Stimulated activated CD8-positive, alpha-beta memory T cell treated with anti-CD3 and anti-CD28 coated beads, Interleukin-15, amount 100 ng/mL, for 4 hours (primary cell): ENCODE data around the gene PLPP3.

Experiments
- DNase-seq, 2 donors: peaks; one replicate each; pipeline ENCODE4 v3.0.0-alpha.2; 2020; ENCODE audit warnings: low read depth in 2 of 2

PLPP3 gene

DNA sequence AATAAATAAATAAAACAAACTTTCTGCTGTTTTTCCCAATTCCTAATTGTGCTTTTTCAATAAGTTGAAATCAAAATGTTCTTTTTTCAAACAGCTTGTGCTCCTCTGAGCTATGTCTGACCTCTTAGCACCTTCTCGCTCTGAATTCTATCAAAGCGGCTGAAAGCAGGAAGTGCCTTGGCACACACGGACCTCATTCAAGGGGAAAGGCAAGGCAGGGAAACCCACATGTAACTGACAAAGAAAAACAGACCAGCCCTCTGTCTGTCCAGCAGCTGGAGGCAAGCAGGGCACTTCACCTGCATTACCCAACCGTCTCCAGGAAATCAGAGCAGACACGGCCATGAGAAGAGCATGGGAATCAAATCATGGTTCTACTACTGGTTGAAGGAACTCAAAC lies 56.7 kb downstream of the PLPP3 start:
- no peak for DNase-seq

DNA sequence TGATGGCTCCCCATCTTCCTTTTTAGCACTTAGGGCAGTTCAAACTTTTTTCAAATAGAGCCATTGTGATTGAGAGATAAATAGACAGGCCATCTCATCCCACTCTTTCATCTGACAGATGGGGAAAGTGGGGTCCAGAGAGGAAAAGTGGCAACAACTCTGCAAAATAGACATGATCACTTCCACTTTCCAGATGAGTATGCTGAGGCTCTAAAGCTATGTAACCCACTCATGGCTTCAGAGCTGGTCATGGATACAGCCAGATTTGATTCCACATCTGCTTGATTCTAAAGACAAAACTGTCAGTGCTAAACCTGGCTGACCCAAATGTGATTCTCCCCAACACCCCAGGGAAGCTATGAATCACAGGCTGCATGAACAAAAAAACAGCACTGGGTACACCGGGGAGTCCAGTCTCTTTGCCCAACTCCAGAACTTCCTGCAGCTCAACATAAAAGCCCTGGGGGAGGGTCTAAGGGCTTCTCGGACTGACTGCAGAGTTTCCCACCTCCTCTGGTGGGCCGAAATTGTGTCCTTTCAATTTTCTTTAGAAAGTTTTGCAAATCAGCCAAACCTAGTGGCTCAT lies 59.3 kb downstream of the PLPP3 start:
- DNase-seq, result no peak

DNA sequence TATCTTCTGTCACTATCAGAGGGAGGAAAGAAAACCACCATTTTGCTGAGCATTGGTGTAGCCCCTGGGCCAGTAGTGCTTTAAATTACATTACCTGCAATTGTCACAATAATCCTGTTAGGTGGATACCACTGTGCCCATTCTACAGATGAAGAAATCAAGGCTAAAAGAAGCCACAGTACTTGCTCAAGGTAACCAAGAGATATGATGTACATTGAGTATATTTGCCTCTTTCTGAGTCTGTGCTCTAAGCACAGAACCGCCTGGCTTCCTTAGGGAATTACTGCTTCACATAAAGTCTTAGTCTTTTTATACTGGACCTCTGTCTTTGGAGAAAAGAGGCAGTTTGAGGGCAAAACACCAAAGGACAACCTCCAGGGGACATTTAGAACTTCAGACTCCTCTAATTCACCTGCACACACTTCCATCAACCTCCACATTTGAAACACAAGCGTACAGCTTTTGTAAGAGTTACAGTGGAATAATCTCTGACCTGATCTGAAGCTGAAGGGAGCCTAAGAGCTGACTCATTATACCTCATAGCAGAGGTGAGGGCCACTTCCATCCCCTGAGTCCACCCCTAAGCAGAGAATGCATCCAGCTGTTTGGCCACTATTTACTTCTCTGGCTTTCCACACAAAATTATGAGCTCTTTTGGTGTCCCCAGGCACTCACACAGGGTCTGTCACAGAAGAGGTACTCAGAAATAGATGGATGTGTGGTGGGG lies 61.8 kb downstream of the PLPP3 start:
- no peak for DNase-seq

DNA sequence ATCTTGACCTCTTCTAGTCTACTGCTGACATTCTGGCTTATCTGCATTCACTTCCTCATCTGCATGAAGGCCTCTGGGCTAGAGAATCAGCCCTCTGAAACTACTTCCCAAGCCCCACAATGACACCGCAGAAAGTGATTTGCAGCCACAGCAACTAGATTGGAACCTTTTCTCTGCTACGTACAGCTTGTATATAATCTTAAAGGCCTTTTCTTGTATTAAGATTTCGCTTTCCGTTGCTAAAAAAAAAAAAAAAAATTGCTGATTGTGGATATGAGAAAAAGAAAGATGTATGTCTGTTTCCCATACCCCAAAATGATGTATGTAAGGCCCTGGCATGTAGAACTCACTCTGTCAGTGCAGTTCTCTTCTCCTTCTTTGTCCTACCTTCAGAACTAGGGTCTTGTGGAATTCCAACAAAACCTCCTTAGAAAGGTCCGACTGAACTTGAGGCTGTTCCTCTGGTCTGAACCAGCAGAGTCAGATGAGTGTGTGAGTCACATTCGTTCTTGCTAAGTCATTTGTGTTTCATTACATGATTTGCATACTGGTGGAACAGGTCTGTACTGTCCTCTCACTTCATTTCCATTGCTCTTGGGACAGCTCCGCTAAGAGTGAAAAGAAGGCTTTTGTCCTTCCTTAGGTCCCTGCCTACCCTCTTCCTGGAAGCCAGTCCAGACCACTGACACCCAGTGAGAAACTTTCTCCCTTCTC lies 62.7 kb downstream of the PLPP3 start:
- no peak for DNase-seq

- no peak for DNase-seq
Observed at GRCh38 chr1:56515898-56516538, 63.3 kb downstream of the PLPP3 start.

DNA sequence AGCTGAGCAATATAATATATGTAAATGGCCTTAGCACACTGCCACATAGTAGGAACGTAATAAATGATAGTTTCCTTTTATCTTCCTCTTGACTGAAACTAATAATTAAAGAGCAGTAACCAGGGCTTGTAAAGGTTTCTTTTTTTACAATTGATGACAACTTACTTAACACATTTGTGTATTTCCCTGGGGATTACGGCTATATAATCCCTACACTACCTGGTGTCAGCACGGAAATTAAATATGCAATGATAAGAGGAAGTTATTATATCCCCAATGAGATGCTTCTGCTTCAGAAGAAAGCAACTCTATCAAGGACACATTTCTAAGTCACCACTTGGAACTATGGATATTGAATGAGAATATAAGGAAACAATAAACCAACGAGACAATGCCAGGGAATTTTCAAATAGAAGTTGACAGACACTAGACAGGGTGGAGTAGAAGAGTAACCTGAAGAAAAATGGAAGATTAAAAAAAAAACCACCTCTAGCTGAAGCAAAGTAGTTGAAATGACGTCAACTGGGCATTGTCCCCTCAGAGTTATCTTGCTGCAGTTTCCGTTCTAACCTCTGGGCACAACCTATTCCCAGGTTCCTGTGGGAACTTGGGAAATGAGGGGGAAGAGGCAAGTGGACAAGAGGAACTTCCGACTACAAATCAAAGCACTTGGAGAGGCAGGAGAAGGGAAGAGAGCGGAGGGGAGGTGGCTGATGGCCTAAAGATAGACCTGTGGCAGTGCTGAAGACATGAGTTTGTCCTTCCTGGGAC lies 66.5 kb downstream of the PLPP3 start:
- DNase-seq, result no peak

DNA sequence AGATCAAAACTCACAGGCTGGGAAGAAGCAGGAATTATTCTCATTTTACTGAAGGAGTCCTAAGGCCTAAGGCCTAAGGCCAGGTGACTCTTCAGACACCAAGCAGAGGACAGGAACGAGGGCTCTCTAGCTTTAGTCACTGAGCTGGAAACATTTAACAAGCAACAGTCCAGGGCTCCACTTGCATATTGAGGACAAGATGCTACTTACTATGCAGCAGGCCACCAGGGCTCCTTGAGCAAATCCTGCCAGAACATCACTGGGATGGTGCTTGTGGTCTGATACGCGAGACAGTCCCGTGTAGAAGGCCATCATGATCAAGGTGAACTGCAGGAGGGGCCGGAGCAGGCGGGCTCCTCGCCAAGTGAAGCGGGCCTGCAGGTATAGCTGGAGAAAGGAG lies 67.6 kb downstream of the PLPP3 start:
- DNase-seq, result no peak

GRCh38 chr1:56511364-56511763 lies 68.0 kb downstream of the PLPP3 start:
- DNase-seq, result no peak

- DNase-seq, result no peak
Observed at GRCh38 chr1:56510642-56511021, 68.7 kb downstream of the PLPP3 start.

DNA sequence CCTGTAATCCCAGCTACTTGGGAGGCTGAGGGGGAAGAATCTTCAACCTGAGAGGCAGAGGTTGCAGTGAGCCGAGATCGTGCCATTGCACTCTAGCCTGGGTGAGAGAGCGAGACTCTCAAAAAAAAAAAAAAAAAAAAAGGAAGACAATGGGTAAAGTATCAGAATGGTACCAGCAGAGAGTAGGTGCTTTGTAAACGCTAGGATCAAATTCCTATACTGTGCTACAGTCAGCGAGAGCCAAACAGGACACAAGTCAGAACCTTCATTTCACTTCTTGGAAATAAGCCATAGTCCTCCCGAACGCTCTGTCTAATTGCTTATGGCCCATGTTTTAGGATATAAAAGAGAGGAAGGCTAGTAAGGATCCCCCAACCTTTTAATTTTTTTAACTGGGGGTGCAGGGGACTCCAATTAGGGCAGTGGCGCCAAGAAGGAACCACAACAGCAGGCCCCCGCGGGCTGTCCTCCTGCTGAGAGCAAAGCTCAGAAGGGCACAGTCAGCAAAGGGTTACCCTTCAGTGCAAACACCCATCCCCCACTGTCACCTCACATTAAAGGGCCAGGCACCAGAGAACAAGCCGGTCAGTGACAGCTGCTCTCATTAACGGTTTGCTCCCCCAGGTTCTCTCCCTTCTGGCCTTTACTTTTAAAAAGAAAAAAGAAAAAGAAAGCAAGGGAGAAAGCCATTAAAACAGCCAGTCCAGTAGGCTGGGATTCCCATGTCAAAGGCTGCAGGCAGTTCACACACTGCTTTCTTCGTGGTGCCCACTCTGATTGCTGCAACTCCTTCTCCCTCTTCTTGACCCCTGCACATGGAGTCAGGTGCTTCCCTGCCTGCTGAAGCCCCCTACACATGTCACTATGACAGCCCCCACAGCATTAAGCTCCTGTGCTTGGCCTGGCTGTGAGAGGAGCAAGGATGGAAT lies 69.4 kb downstream of the PLPP3 start:
- no peak for DNase-seq

DNA sequence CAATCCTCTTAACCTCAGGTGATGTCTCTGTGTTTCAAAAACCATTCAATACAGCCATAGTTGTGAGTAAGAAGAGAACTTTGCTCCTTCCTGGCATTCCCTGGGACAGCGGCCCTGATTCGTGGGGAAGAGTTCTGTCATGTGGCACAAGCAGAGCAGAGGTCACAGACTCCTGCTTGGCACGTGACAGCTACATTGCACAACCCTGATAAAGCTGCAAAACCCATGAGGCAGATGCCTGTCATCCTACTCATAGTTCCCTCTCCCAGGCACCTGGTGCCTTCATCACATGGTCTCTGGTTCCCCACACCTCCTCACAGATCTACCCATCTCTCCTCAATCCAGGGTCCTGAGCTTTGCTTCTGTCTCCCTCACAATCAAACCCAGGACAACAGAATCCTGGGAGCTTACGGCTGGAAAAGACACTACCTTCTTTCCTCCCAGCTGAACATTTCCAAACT lies 70.8 kb downstream of the PLPP3 start:
- DNase-seq, result no peak

DNA sequence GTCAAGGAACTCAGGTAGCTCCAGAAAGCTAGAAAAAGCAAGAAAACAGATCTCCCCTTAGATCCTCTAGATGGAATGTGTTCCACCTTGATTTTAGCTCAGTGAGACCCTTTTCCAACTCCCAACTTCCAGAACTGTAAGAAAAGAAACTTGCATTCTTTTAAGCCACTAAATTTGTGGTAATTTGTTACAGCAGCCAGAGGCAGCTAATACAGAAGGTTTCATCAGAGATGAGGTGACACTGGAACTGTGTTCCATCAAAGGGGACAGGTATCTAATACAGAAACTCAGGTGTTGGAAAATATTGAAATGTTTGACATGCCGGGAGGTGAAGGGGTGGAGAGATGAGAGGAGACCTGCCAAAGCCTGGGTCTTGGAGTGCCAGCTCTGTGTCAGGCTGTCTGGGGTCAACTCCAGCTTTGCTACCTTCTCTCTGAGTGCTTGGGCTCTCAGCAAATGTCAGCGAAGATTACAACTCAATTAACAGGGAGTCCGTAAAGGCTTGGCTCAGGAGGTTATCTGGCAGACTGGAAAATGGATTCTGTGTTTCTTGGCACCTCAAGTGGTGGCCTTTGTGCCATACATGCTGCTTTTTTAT lies 71.3 kb downstream of the PLPP3 start:
- DNase-seq, result no peak

GRCh38 chr1:56506951-56507491 lies 72.3 kb downstream of the PLPP3 start:
- DNase-seq, result no peak

- no peak for DNase-seq
Observed at GRCh38 chr1:56505792-56506743, 73.3 kb downstream of the PLPP3 start.

GRCh38 chr1:56502700-56503245 lies 76.6 kb downstream of the PLPP3 start:
- DNase-seq, result no peak

- DNase-seq, result no peak
Observed at GRCh38 chr1:56501888-56502287, 77.5 kb downstream of the PLPP3 start.

- no peak for DNase-seq
Observed at GRCh38 chr1:56501426-56501825, 77.9 kb downstream of the PLPP3 start.
